Immature natural killer cell (primary cell): ENCODE data around the gene ARFGEF3. TPM values are rescaled to one million over a fixed set of nuclear protein-coding genes. Genes with fewer than 3 reads are reported as not detected.
"Not testable (repeated sequence)": the region's sequence is repeated elsewhere in the genome, so short reads cannot be mapped to it uniquely, and the experiment has no call there.

Experiments used
- DNase-seq, 3 donors: peaks; one replicate each; pipeline ENCODE4 v3.0.0; 2022; ENCODE audit warnings: mixed read lengths in 1 of 3
- H3K27ac Mint-ChIP-seq, 6 donors: one replicate each; pipeline ENCODE4 v1.8.0; 2020; ENCODE audit warnings: mixed read lengths in 6 of 6, mild to moderate bottlenecking in 5 of 6, inconsistent platforms in 4 of 6, moderate library complexity in 3 of 6
- H3K27me3 Mint-ChIP-seq, 3 donors: one replicate each; pipeline ENCODE4 v1.8.0; 2020 to 2021; ENCODE audit warnings: low read depth in 3 of 3, mild to moderate bottlenecking in 3 of 3, mixed read lengths in 3 of 3, moderate library complexity in 3 of 3, inconsistent platforms in 1 of 3
- H3K36me3 Mint-ChIP-seq, 3 donors: one replicate each; pipeline ENCODE4 v1.8.0; 2020; ENCODE audit warnings: mixed read lengths in 3 of 3, inconsistent platforms in 2 of 3, mild to moderate bottlenecking in 2 of 3
- H3K4me1 Mint-ChIP-seq, 2 donors: one replicate each; pipeline ENCODE4 v1.8.0; 2020; ENCODE audit warnings: inconsistent platforms in 2 of 2, mild to moderate bottlenecking in 2 of 2, mixed read lengths in 2 of 2, moderate library complexity in 1 of 2
- H3K4me3 Mint-ChIP-seq, 5 donors: one replicate each; pipeline ENCODE4 v1.8.0; 2020; ENCODE audit warnings: mild to moderate bottlenecking in 5 of 5, mixed read lengths in 5 of 5, inconsistent platforms in 3 of 5, moderate library complexity in 3 of 5
- H3K9me3 Mint-ChIP-seq, 6 donors: one replicate each; pipeline ENCODE4 v1.8.0; 2020; ENCODE audit warnings: mild to moderate bottlenecking in 6 of 6, mixed read lengths in 6 of 6, inconsistent platforms in 4 of 6, moderate library complexity in 3 of 6
- polyA plus RNA-seq, 3 donors: library from polyadenylated mRNA; unstranded; fragments of 300-500 nt; fragmentation: Illumina TruSeq; gene quantifications; one replicate each; pipeline ENCODE4 v1.2.3, GENCODE V29; 2021

The ARFGEF3 gene
- polyA plus RNA-seq, 3 donors from 2014 or later: 0.03 TPM; not detected in 2

- no peak overlapping the region for H3K27ac Mint-ChIP-seq
- no peaks in the 10 kb centered on the region for H3K36me3 Mint-ChIP-seq
- no peak for DNase-seq
- H3K27me3 Mint-ChIP-seq: peaks cover 0 to 10% (median 3%) of the 10 kb centered on the region in 3 donors
- H3K4me1 Mint-ChIP-seq: no peaks in the 10 kb centered on the region
- H3K4me3 Mint-ChIP-seq: no peak overlapping the region
- peaks cover 0 to 4% (median 0%) of the 10 kb centered on the region in 6 donors for H3K9me3 Mint-ChIP-seq
Measured at GRCh38 chr6:138206862-138207261, 45.1 kb downstream of the ARFGEF3 start.

DNA sequence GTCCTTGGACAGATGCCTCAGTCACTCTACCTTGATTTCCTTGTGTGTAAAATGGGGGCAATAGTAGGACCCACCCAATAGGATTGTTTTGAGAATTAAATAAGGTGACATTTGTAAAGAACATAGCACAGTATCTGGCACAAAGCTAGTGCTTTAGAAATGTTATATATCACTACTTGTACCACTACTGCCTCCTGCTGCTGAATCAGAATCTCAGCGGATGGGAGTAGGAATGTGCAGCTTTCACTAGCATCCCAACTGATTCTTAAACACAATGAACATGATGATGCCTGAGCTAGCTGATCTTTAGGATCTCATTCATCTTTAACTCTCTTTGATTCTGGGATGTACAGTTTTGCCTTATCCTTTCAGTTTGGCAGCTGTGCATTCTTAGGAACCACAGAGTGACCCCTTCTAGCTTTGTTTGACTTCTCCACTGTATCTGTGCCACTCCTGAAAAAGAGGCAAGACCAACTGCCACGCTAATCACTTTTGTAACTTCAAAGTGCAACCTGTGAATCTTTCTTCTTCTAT is 49.4 kb downstream of the ARFGEF3 start:
- no peak overlapping the region for H3K4me3 Mint-ChIP-seq
- H3K27ac Mint-ChIP-seq: no peak overlapping the region
- no peaks in the 10 kb centered on the region for H3K9me3 Mint-ChIP-seq
- no peaks in the 10 kb centered on the region for H3K36me3 Mint-ChIP-seq
- H3K27me3 Mint-ChIP-seq: peaks cover 2 to 5% (median 4%) of the 10 kb centered on the region in 3 donors
- H3K4me1 Mint-ChIP-seq: no peaks in the 10 kb centered on the region
- DNase-seq: no peak

DNA sequence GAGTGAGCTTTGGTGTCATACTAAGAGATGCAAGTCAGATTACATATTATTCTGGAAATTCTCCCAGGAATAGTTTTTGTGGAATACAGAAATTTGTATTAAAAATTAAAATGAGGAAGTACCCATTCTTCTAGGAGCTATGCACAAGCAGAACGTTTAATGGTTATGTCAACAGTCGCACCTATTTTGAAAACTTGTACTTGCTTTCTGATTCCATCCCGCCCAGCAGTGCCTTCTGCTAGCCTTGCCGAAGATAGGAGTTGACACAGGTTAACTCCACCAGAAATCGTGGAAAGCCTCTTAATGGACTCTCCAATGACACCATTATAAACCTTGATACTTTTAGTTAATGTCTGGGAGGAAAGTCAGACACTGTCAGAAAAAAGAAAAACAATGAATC is 49.9 kb downstream of the ARFGEF3 start:
- no peak for DNase-seq
- no peak overlapping the region for H3K27ac Mint-ChIP-seq
- no peaks in the 10 kb centered on the region for H3K4me1 Mint-ChIP-seq
- H3K4me3 Mint-ChIP-seq: no peak overlapping the region
- H3K27me3 Mint-ChIP-seq: peaks cover 2 to 5% (median 4%) of the 10 kb centered on the region in 3 donors
- no peaks in the 10 kb centered on the region for H3K9me3 Mint-ChIP-seq
- H3K36me3 Mint-ChIP-seq: no peaks in the 10 kb centered on the region

DNA sequence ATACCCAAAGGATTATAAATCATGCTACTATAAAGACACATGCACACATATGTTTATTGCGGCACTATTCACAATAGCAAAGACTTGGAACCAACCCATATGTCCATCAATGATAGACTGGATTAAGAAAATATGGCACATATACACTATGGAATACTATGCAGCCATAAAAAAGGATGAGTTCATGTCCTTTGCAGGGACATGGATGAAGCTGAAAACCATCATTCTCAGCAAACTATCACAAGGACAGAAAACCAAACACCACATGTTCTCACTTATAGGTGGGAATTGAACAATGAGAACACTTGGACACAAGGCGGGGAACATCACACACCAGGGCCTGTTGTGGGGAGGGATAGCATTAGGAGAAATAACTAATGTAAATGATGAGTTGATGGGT is 50.8 kb downstream of the ARFGEF3 start:
- not testable (repeated sequence) for H3K4me3 Mint-ChIP-seq, H3K4me1 Mint-ChIP-seq, H3K27ac Mint-ChIP-seq, H3K36me3 Mint-ChIP-seq, H3K27me3 Mint-ChIP-seq, H3K9me3 Mint-ChIP-seq, DNase-seq

GRCh38 chr6:138215093-138215782 is 53.5 kb downstream of the ARFGEF3 start:
- Mint-ChIP-seq H3K27me3 (peaks cover 3 to 4% (median 3%) of the 10 kb centered on the region in 3 donors), H3K36me3 (no peaks in the 10 kb centered on the region), H3K9me3 (peaks cover 0 to 4% (median 0%) of the 10 kb centered on the region in 6 donors), H3K4me3 (no peak overlapping the region), H3K4me1 (no peaks in the 10 kb centered on the region), H3K27ac (no peak overlapping the region)
- no peak for DNase-seq

- DNase-seq: no peak
- Mint-ChIP-seq H3K27me3 (peaks cover 3 to 7% (median 4%) of the 10 kb centered on the region in 3 donors), H3K9me3 (peaks cover 0 to 7% (median 0%) of the 10 kb centered on the region in 6 donors), H3K4me1 (no peaks in the 10 kb centered on the region), H3K27ac (no peak within 1 kb of the TSS), H3K36me3 (no peaks in the 10 kb centered on the region), H3K4me3 (no peak within 1 kb of the TSS)
Measured at GRCh38 chr6:138218449-138218848, 56.7 kb downstream of the ARFGEF3 start, which contains the start of gene PBOV1. PBOV1 (minus strand) TSS chr6:138218491; CDS start chr6:138218395, 96 bp downstream.

DNA sequence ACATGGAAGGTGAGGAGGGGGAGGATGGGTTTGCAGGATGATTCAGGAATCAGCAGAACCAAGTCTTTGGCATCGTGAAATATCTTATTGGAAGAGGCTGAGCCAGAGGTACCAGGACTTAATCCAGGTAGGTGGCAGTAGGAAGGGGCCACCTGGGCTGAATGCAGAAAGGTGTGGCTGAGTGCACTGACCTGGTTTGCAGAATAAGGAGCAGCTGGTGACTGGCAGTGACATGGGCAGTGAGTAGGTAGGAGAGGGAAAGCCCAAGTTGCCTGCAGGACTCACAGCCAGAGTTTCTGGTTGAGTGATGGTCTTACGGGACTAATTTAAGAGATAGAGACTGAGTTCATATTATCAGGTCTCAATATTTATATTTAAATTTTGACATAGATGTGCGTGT is 57.7 kb downstream of the ARFGEF3 start:
- Mint-ChIP-seq H3K4me3 (no peak overlapping the region), H3K4me1 (no peaks in the 10 kb centered on the region), H3K27ac (no peak overlapping the region), H3K9me3 (peaks cover 0 to 7% (median 0%) of the 10 kb centered on the region in 6 donors), H3K36me3 (no peaks in the 10 kb centered on the region), H3K27me3 (peaks cover 3 to 7% (median 4%) of the 10 kb centered on the region in 3 donors)
- no peak for DNase-seq

DNA sequence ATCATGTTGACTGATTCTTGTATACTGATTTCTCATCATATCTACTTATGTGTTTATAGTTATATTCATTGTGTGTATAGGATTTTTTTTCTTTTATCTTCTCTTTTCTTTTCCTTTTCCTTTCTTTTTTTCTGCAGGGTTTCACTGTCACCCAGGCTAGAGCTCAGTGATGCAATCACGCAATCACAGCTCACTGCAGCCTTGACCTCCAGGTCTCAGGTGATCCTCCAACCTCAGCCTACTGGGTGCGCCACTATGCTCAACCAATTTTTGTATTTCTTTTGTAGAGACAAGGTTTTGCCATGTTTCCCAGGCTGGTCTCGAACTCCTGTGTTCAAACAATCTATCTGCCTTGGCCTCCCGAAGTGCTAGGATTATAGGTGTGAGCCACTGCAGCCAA is 58.2 kb downstream of the ARFGEF3 start:
- H3K27me3 Mint-ChIP-seq: peaks cover 3 to 7% (median 4%) of the 10 kb centered on the region in 3 donors
- H3K4me1 Mint-ChIP-seq: no peaks in the 10 kb centered on the region
- no peak overlapping the region for H3K4me3 Mint-ChIP-seq
- H3K9me3 Mint-ChIP-seq: peaks cover 0 to 7% (median 0%) of the 10 kb centered on the region in 6 donors
- H3K36me3 Mint-ChIP-seq: no peaks in the 10 kb centered on the region
- no peak overlapping the region for H3K27ac Mint-ChIP-seq
- DNase-seq: no peak

- no peak overlapping the region for H3K4me3 Mint-ChIP-seq
- peaks cover 0 to 9% (median 3%) of the 10 kb centered on the region in 3 donors for H3K27me3 Mint-ChIP-seq
- no peaks in the 10 kb centered on the region for H3K4me1 Mint-ChIP-seq
- H3K27ac Mint-ChIP-seq: no peak overlapping the region
- H3K36me3 Mint-ChIP-seq: no peaks in the 10 kb centered on the region
- peaks cover 0 to 7% (median 0%) of the 10 kb centered on the region in 6 donors for H3K9me3 Mint-ChIP-seq
- DNase-seq: no peak
Measured at GRCh38 chr6:138222901-138223546, 61.3 kb downstream of the ARFGEF3 start.

GRCh38 chr6:138225953-138226352 is 64.2 kb downstream of the ARFGEF3 start:
- peaks cover 0 to 3% (median 0%) of the 10 kb centered on the region in 6 donors for H3K9me3 Mint-ChIP-seq
- H3K36me3 Mint-ChIP-seq: no peaks in the 10 kb centered on the region
- no peak for DNase-seq
- no peak overlapping the region for H3K4me3 Mint-ChIP-seq
- peaks cover 0 to 5% (median 1%) of the 10 kb centered on the region in 3 donors for H3K27me3 Mint-ChIP-seq
- no peaks in the 10 kb centered on the region for H3K4me1 Mint-ChIP-seq
- no peak overlapping the region for H3K27ac Mint-ChIP-seq

DNA sequence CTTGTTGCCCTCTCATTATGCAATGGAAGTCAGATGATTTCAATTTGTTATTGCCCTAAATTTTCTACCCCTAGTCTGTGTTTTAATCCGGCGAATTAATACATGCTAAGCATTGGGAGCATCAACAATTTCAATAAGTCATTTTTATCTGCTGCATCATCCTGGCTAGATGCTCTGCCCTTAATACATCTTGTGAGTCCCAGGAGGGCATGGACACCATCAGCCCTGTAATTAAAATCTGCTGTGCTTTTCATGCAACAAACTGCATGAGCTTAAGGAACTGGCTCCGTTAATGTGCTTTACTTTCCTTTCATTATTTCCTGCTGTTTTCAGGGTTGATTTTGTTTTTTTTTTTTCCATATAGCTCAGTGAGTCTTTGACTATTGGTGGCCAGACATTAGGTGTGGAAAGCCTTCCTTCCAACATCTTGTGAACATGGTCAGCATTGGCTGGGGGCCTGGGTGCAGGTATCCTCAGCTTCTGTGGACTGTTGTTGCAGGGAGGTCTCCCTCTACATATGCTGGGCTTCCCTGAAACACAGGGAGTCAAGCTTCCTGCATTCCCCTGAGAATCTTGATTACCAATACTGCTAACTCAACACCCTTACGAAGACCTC is 65.1 kb downstream of the ARFGEF3 start:
- Mint-ChIP-seq H3K4me1 (no peaks in the 10 kb centered on the region), H3K4me3 (no peak overlapping the region), H3K36me3 (no peaks in the 10 kb centered on the region), H3K9me3 (peaks cover 0 to 3% (median 0%) of the 10 kb centered on the region in 6 donors), H3K27me3 (peaks cover 0 to 6% (median 1%) of the 10 kb centered on the region in 3 donors), H3K27ac (no peak overlapping the region)
- DNase-seq: no peak

DNA sequence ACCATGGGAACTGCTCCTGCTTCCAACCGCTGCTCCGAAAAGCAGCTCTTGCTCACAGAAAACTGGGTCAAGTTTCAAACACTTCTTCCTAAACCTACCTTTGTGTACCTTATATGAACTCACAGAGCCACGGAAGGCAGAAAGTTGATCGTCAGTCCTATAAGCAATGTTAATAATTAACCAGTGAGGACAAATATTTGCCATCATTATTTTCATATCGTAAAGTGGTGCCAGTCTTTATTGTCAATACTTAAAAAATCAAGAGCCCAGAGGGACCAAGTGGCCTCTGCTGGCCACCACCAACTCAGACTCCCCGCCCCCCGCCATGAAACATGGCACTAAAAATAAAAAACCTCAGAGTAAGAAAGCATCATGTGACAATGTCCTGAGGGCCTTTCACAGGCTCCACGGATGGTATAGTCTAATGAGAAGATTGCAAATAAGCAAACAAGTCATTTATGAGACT is 65.6 kb downstream of the ARFGEF3 start:
- H3K4me1 Mint-ChIP-seq: no peaks in the 10 kb centered on the region
- H3K9me3 Mint-ChIP-seq: peaks cover 0 to 3% (median 0%) of the 10 kb centered on the region in 6 donors
- H3K27me3 Mint-ChIP-seq: peaks cover 0 to 6% (median 1%) of the 10 kb centered on the region in 3 donors
- no peak for DNase-seq
- no peaks in the 10 kb centered on the region for H3K36me3 Mint-ChIP-seq
- no peak overlapping the region for H3K4me3 Mint-ChIP-seq
- H3K27ac Mint-ChIP-seq: no peak overlapping the region

- Mint-ChIP-seq H3K27ac (no peak overlapping the region), H3K9me3 (no peaks in the 10 kb centered on the region), H3K36me3 (no peaks in the 10 kb centered on the region), H3K4me3 (no peak overlapping the region), H3K4me1 (no peaks in the 10 kb centered on the region), H3K27me3 (peaks cover 0 to 6% (median 1%) of the 10 kb centered on the region in 3 donors)
- no peak for DNase-seq
Measured at GRCh38 chr6:138229072-138229471, 67.3 kb downstream of the ARFGEF3 start.
